Ovary (tissue), 1 donor: ENCODE results near the gene OR5T2.

Experiments used
- EP300 ChIP-seq: sonication (generic); formaldehyde crosslinking; IDR thresholded peaks from one replicate; pipeline ENCODE4 v1.6.1; 2017; ENCODE audit warnings: antibody characterized with exemption
- POLR2A ChIP-seq: fragments of 450-650 bp; IDR thresholded peaks from one replicate; pipeline ENCODE4 v1.6.1; 2017; ENCODE audit warnings: antibody characterized with exemption, mild to moderate bottlenecking, moderate library complexity

DNA sequence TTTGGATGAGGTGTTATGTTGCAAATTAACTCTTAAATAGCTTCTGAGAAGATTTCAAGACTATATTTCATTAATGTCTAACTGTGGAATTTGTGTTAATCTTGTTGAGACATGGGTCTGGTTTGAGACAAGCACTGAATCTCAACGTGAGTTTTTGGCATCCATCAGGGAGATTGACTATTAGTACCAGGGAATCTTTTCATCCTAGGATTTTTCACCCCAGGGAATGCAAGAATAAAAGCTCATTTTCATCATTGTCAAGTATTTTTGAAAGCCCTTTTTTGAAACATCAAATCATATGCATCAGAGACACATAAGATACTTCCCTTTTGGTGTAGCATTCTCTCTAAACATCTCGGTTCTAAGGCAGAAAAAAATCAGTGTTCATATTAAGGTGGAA, 19.5 kb downstream of the OR5T2 start:
- TF ChIP-seq POLR2A (no peak), EP300 (no peak)
